Activated CD4-positive, alpha-beta T cell treated with anti-CD3 and anti-CD28 coated beads for 36 hours (primary cell): ENCODE data around the gene TK2. TPM values are rescaled to one million over a fixed set of nuclear protein-coding genes. Genes with fewer than 3 reads are reported as not detected.
A peak's percentile ranks its signal among the peaks of the same experiment; 100 is the strongest.
"Not testable (repeated sequence)": the region's sequence is repeated elsewhere in the genome, so short reads cannot be mapped to it uniquely, and the experiment has no call there.

Source experiments
- ATAC-seq: fragments of 200-7000 bp; cut with Tn5 transposase; one replicate; pipeline ENCODE4 v1.10.0; 2021; ENCODE audit warnings: mild to moderate bottlenecking, moderate library complexity
- CTCF ChIA-PET: fragments of 350-600 bp; sonication (Branson Sonifier 250); formaldehyde crosslinking; loops from one replicate; lab custom pipeline; 2021; ENCODE audit warnings: antibody characterized with exemption; lab: Charles Lee
- POLR2A ChIA-PET: fragments of 350-600 bp; sonication (Branson Sonifier 250); formaldehyde crosslinking; loops from one replicate; lab custom pipeline; 2021; ENCODE audit warnings: antibody characterized with exemption, inconsistent platforms; lab: Charles Lee
- DNase-seq: peaks from one replicate; pipeline ENCODE4 v3.0.0-alpha.2; 2020
- H3K27ac Mint-ChIP-seq: one replicate; pipeline ENCODE4 v1.8.0; 2021; ENCODE audit warnings: mixed read lengths
- H3K27me3 Mint-ChIP-seq: one replicate; pipeline ENCODE4 v1.8.0; 2021; ENCODE audit warnings: mixed read lengths
- H3K36me3 Mint-ChIP-seq: one replicate; pipeline ENCODE4 v1.8.0; 2021; ENCODE audit warnings: low read depth, mixed read lengths
- H3K4me1 Mint-ChIP-seq: one replicate; pipeline ENCODE4 v1.8.0; 2021; ENCODE audit warnings: mixed read lengths
- H3K4me3 Mint-ChIP-seq: one replicate; pipeline ENCODE4 v1.8.0; 2021; ENCODE audit warnings: mild to moderate bottlenecking, moderate library complexity, mixed read lengths
- H3K9me3 Mint-ChIP-seq: one replicate; pipeline ENCODE4 v1.8.0; 2021; ENCODE audit warnings: low read depth, mixed read lengths
- intact Hi-C, 2 experiments: fragments of 100-400 bp; cut with DNase I in 1 of 2; cut with micrococcal nuclease in 1 of 2; formaldehyde crosslinking; loops; one replicate each; pipeline versions ENCODE4 v1.14.2 to v1.15.1; 2022 to 2024; cut with DNase I, micrococcal nuclease
- total RNA-seq, 2 experiments: library from RNA; stranded (reverse); gene quantifications; one replicate each; pipeline ENCODE4 v1.2.3, GENCODE V29; 2021

TK2 gene
- total RNA-seq, 2 experiments from 2014 or later: 3.8 to 6.4 TPM

DNA sequence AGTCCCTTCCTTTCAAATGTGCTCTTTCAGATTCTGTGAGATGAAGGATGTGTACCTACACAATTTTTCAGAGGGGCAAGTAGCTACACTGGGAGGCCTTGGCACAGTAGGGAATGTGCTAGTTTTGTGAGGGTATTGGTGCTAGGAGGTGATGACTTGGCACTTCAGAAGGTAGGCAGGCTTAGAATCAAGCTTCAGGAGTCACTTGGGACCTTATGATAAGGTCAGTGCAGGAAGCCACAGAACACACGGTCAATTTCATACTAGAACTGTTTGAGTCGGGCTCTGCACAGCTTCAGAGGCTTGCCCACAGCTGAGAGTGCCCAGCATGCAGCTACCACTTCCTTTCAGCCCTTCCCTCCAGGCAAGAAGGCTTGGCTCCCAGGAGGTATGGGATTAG lies 22.4 kb upstream of the TK2 start:
- DNase-seq (no peak), ATAC-seq (no peak)
- Mint-ChIP-seq H3K4me3 (no peak overlapping the region), H3K36me3 (peaks cover 7% of the 10 kb centered on the region), H3K9me3 (no peaks in the 10 kb centered on the region), H3K4me1 (peaks cover 7% of the 10 kb centered on the region), H3K27me3 (no peaks in the 10 kb centered on the region), H3K27ac (peak overlapping the region; percentile 45)
- intact Hi-C loops: no loop called here
- ChIA-PET CTCF (interaction anchor here (1.1 to 3.8 kb wide), 2 partner anchors 9 to 166 kb away, joined by 3 to 14 read pairs; no protein-coding TSS in a partner anchor), POLR2A (no interaction called here)

GRCh38 chr16:66569827-66570405 lies 20.0 kb upstream of the TK2 start:
- no peak for ATAC-seq
- ChIA-PET CTCF (interaction anchor here (0.8 to 2.0 kb wide), 5 partner anchors 9 to 38 kb away, joined by 3 to 6 read pairs (median 4); partner anchors contain the start of gene CMTM2), POLR2A (no interaction called here)
- H3K4me1 Mint-ChIP-seq: peaks cover 13% of the 10 kb centered on the region
- H3K4me3 Mint-ChIP-seq: no peak overlapping the region
- H3K9me3 Mint-ChIP-seq: no peaks in the 10 kb centered on the region
- no peak for DNase-seq
- H3K36me3 Mint-ChIP-seq: peaks cover 25% of the 10 kb centered on the region
- no peaks in the 10 kb centered on the region for H3K27me3 Mint-ChIP-seq
- intact Hi-C loops: no loop called here
- H3K27ac Mint-ChIP-seq: no peak overlapping the region

DNA sequence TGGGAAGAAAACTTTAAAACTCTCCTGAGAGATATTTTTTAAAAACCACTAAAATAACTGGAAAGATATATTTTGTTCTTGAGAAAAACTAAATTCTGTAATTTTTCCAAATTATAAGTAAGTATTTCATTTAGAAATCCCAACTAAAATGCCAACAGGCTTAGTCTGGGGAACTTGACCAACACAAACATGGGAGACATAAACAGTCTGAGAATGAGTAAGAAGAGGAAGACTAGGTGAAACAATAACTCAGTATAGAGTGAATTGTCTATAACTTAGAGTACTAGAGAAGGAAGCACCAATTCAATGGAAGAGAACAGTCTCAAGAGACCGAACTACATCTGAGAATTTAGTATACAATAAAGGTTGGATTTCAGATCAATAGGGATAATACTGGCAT lies 19.2 kb upstream of the TK2 start:
- ChIA-PET POLR2A (no interaction called here), CTCF (interaction anchor here (1.4 to 2.0 kb wide), 2 partner anchors 16 to 39 kb away, joined by 4 to 6 read pairs; no protein-coding TSS in a partner anchor)
- H3K4me3 Mint-ChIP-seq: no peak overlapping the region
- H3K27ac Mint-ChIP-seq: no peak overlapping the region
- ATAC-seq (no peak), DNase-seq (no peak)
- no peaks in the 10 kb centered on the region for H3K9me3 Mint-ChIP-seq
- H3K27me3 Mint-ChIP-seq: no peaks in the 10 kb centered on the region
- peaks cover 19% of the 10 kb centered on the region for H3K4me1 Mint-ChIP-seq
- peaks cover 27% of the 10 kb centered on the region for H3K36me3 Mint-ChIP-seq
- intact Hi-C loops: no loop called here

- intact Hi-C loops: no loop called here
- ChIA-PET CTCF (interaction anchor here (1.4 kb wide), 1 partner anchor 15 kb away, joined by 4 read pairs; no protein-coding TSS in a partner anchor), POLR2A (no interaction called here)
- no peak overlapping the region for H3K4me3 Mint-ChIP-seq
- H3K9me3 Mint-ChIP-seq: no peaks in the 10 kb centered on the region
- peaks cover 27% of the 10 kb centered on the region for H3K4me1 Mint-ChIP-seq
- ATAC-seq (no peak), DNase-seq (no peak)
- H3K27ac Mint-ChIP-seq: no peak overlapping the region
- no peaks in the 10 kb centered on the region for H3K27me3 Mint-ChIP-seq
- peaks cover 30% of the 10 kb centered on the region for H3K36me3 Mint-ChIP-seq
Observed at GRCh38 chr16:66568355-66568754, 18.4 kb upstream of the TK2 start.

GRCh38 chr16:66567270-66567669 lies 17.3 kb upstream of the TK2 start:
- CTCF ChIA-PET, intact Hi-C loops, H3K9me3 Mint-ChIP-seq, H3K27me3 Mint-ChIP-seq, ATAC-seq, POLR2A ChIA-PET, H3K4me3 Mint-ChIP-seq, H3K27ac Mint-ChIP-seq, DNase-seq: not testable (repeated sequence)
- Mint-ChIP-seq H3K4me1 (peaks cover 36% of the 10 kb centered on the region), H3K36me3 (peaks cover 35% of the 10 kb centered on the region)

DNA sequence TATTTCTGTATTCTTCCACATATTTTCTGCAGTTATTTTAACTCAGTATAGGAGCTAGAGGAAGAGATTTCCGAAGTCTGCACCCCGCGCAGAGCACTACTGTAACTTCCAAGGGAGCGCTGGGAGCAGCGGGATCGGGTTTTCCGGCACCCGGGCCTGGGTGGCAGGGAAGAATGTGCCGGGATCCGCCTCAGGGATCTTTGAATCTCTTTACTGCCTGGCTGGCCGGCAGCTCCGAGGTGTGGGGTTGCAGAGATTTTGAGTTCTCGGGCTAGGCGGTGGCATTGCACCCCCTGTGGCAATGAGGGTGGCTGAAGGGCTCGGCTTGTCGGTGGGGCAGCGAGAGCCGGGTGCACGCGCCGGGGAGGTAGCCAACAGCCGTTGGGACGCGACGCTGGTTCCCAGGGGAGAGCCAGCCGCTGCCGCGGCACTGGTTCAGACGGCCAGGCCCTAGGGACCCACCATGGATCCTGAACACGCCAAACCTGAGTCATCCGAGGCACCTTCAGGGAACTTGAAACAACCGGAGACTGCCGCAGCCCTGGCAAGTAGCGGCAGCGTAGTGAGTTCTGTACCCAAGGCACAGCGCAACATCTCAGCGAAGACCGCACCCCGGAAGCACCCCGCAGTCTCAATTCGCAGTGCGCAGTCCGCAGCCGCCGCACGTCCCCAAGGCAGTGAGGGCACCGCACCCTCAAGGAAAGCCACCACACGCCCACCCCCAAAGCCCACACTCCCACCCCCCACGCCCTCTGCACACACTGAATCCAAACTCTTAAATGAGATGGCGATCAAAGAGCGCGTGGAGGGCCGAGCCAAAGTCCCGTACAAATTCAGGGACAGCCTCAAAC lies 16.4 kb upstream of the TK2 start, which contains the start of gene CMTM1:
TSS of gene CMTM1 (plus strand) at position 389 of the 851 bp plus-strand sequence. CDS start at position 464, 75 bp downstream.
- Mint-ChIP-seq H3K27me3 (no peaks in the 10 kb centered on the region), H3K4me1 (peaks cover 44% of the 10 kb centered on the region), H3K4me3 (no peak within 1 kb of the TSS), H3K27ac (peak within 1 kb of the TSS; percentile 24), H3K36me3 (peaks cover 40% of the 10 kb centered on the region), H3K9me3 (no peaks in the 10 kb centered on the region)
- CTCF ChIA-PET: interaction anchor here (1.3 to 3.6 kb wide), 2 partner anchors 24 to 38 kb away, joined by 4 to 20 read pairs; partner anchors contain the start of gene CMTM3
- intact Hi-C loops: no loop called here
- ATAC-seq (no peak), DNase-seq (no peak)
- POLR2A ChIA-PET: interaction anchor here (0.5 kb wide), 1 partner anchor 92 kb away, joined by 7 read pairs; no protein-coding TSS in a partner anchor

DNA sequence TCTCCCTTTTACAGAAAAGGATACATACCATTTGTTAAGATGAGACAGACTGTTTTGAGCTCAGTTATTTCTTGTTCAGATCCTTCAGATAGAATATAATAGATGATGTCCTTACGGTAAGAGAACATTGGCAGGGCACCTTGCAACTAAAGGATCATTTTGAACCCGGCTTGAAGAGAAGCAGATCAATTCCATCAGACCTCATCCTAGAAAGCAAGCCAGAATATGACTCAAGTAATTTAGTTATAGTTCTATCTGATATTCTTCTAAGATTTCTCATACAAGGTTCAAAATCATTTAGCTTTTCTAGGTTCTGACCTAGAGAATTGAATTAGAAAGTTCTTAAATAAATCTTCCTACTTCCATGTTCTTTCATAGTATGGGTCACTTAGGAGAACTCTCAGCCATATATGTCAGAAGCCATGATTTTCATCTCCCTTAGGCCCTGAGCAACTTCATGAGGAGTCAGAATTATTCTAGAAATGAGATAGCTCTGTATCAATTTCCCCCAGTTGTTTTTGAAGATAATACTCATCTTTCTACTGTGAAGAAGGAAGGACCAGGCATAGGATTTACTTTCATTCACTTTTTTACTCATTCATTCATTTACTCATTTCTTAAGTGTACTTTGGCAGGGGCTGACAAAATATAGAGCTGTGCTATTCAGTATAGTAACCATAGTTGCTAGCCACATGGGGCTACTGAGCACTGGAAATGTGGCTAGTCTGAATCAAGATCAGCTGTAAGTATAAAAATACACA lies 13.8 kb upstream of the TK2 start:
- CTCF ChIA-PET: interaction anchor here (0.6 to 3.6 kb wide), 25 partner anchors 10 to 309 kb away, joined by 3 to 41 read pairs (median 5); partner anchors contain the start of genes CKLF, CMTM2, CMTM3 and NAE1
- peaks cover 64% of the 10 kb centered on the region for H3K4me1 Mint-ChIP-seq

GRCh38 chr16:66562986-66563385 lies 13.1 kb upstream of the TK2 start:
- ChIA-PET POLR2A (interaction anchor here (1.4 to 2.6 kb wide), 4 partner anchors 9 to 41 kb away, joined by 3 to 15 read pairs (median 6); partner anchors contain the start of gene CKLF), CTCF (interaction anchor here (1.0 to 3.6 kb wide), 17 partner anchors 11 to 310 kb away, joined by 3 to 41 read pairs (median 6); partner anchors contain the start of genes CKLF, CMTM3 and TK2)
- DNase-seq (no peak), ATAC-seq (no peak)
- peak overlapping the region; percentile 75 for H3K27ac Mint-ChIP-seq
- intact Hi-C loops: loop anchor here (1.0 to 2.0 kb wide), 3 partner anchors 28 to 46 kb away; partner anchors contain the start of gene CMTM3 (in 1 of the 2)
- H3K36me3 Mint-ChIP-seq: peaks cover 55% of the 10 kb centered on the region
- H3K4me1 Mint-ChIP-seq: peaks cover 68% of the 10 kb centered on the region
- H3K27me3 Mint-ChIP-seq: no peaks in the 10 kb centered on the region
- H3K4me3 Mint-ChIP-seq: no peak overlapping the region
- H3K9me3 Mint-ChIP-seq: no peaks in the 10 kb centered on the region

More for the DNA sequence above, 13.8 kb upstream of the TK2 start:
- ATAC-seq (peak; percentile 92), DNase-seq (peak; percentile 41)
- peaks cover 51% of the 10 kb centered on the region for H3K36me3 Mint-ChIP-seq
- H3K9me3 Mint-ChIP-seq: no peaks in the 10 kb centered on the region
- peak overlapping the region; percentile 75 for H3K27ac Mint-ChIP-seq
- H3K4me3 Mint-ChIP-seq: no peak overlapping the region
- POLR2A ChIA-PET: interaction anchor here (1.0 to 2.6 kb wide), 7 partner anchors 10 to 41 kb away, joined by 3 to 15 read pairs (median 4); partner anchors contain the start of gene CKLF
- H3K27me3 Mint-ChIP-seq: no peaks in the 10 kb centered on the region
- intact Hi-C loops: loop anchor here (1.0 to 2.0 kb wide), 6 partner anchors 11 to 46 kb away; partner anchors contain the start of genes CMTM3 (in 2 of the 2) and CKLF (in 1 of the 2)

- Mint-ChIP-seq H3K9me3 (no peaks in the 10 kb centered on the region), H3K27me3 (no peaks in the 10 kb centered on the region), H3K27ac (no peak overlapping the region), H3K4me1 (peaks cover 65% of the 10 kb centered on the region), H3K4me3 (no peak overlapping the region), H3K36me3 (peaks cover 52% of the 10 kb centered on the region)
- POLR2A ChIA-PET: no interaction called here
- DNase-seq (no peak), ATAC-seq (no peak)
- CTCF ChIA-PET: interaction anchor here (0.6 to 3.6 kb wide), 11 partner anchors 10 to 179 kb away, joined by 3 to 41 read pairs (median 5); partner anchors contain the start of genes CKLF and TK2
- intact Hi-C loops: loop anchor here in 1 of 2 experiments (2.0 kb wide), 1 partner anchor 28 kb away; no protein-coding TSS in a partner anchor
Observed at GRCh38 chr16:66562409-66562808, 12.5 kb upstream of the TK2 start.

DNA sequence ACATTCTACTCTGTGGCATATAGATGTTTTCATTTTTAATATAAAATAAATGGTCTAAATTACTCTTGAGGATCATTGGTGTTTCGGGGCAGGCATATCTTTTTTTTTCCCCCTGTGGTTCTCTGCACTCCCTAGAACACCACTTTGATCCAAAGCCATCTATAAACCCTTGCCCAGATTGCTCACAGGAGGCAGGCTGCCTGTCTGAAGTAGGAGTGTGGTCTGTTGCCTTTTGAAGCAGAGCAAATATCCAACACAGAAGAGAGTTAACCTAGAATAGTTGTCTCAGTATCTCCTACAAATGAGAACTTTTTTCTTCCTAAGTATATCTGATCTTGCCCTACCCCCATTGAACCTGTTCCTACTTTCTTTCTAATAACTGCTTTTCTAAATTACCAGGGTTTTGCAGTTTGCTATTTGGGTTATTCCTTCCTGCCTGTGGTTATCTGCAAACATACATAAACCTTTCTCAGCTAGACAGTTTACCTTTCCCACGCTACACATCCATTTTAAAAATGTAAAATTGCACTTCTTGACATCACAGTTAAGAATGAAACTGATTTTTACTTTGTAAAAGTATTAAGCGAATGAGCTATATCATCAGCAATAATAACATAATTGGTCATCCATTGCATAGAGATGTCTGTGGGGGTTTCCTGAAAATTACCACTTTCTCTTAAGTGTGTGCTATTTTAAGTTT lies 11.6 kb upstream of the TK2 start:
- H3K4me3 Mint-ChIP-seq: no peak overlapping the region
- no peak for DNase-seq
- H3K4me1 Mint-ChIP-seq: peaks cover 65% of the 10 kb centered on the region
- H3K27me3 Mint-ChIP-seq: no peaks in the 10 kb centered on the region
- ATAC-seq: no peak
- H3K36me3 Mint-ChIP-seq: peaks cover 44% of the 10 kb centered on the region
- H3K9me3 Mint-ChIP-seq: no peaks in the 10 kb centered on the region
- POLR2A ChIA-PET: no interaction called here
- intact Hi-C loops: loop anchor here in 1 of 2 experiments (2.0 kb wide), 1 partner anchor 29 kb away; no protein-coding TSS in a partner anchor
- CTCF ChIA-PET: interaction anchor here (0.6 to 3.6 kb wide), 6 partner anchors 9 to 180 kb away, joined by 3 to 41 read pairs (median 9); partner anchors contain the start of genes CKLF and TK2
- H3K27ac Mint-ChIP-seq: no peak overlapping the region
